ENCODE results near the gene HS6ST1. TPM values are rescaled to one million over a fixed set of nuclear protein-coding genes. Genes with fewer than 3 reads are reported as not detected.

Gene HS6ST1
- total and polyA plus RNA-seq, 2 of the 4 experiments (the other 2 are of a cell fraction): 29.9 to 36.9 TPM

- in situ Hi-C loops (cut with MboI; ENCODE audit: low sequenced_read_pairs) (no loop called here), intact Hi-C loops (cut with micrococcal nuclease) (no loop called here), dilution Hi-C loops (cut with HindIII; ENCODE audit: low sequenced_read_pairs, unreplicated experiment) (no loop called here)
- no peak overlapping the region for H3K23ac ChIP-seq (ENCODE audit: low read depth, low read length)
- peaks cover 55% of the 10 kb centered on the region for H3K36me3 ChIP-seq (ENCODE audit: control insufficient read depth, insufficient read depth, low read length)
- no peak overlapping the region for H4K5ac ChIP-seq (ENCODE audit: low read depth, low read length)
- peaks cover 39 to 97% of the 10 kb centered on the region in 2 experiments for H3K79me1 ChIP-seq (ENCODE audit: low read depth in 1 of 2, low read length in 2 of 2)
- no peak overlapping the region for H3K18ac ChIP-seq (ENCODE audit: low read depth, low read length)
- H2AFZ ChIP-seq (replicated peaks; ENCODE audit: low read length, poor library complexity): no peak overlapping the region
- H2AK5ac ChIP-seq (ENCODE audit: low read depth, low read length): no peak overlapping the region
- WGBS, 2 experiments (ENCODE audit: extremely low coverage in 2 of 2, insufficient read length in 1 of 2): 76% methylated on average over 7 of the region's 9 CpGs; no CpG with 5 or more reads in 1 of the 2 experiments
- no peaks in the 10 kb centered on the region for H3K27me3 ChIP-seq (ENCODE audit: control insufficient read depth, insufficient read depth, low read length)
- ChIA-PET CTCF (no interaction called here), POLR2A (ENCODE audit: unreplicated experiment) (no interaction called here)
- H2AK9ac ChIP-seq (replicated peaks; ENCODE audit: low read depth, low read length, poor library complexity): no peak overlapping the region
- no peak overlapping the region for H3K9ac ChIP-seq (ENCODE audit: low read depth, low read length)
- H3K27ac ChIP-seq (ENCODE audit: insufficient read depth, low read length): no peak overlapping the region
- no peak overlapping the region for H2BK5ac ChIP-seq (ENCODE audit: low read depth, low read length, poor library complexity, severe bottlenecking)
- H3K9me3 ChIP-seq (ENCODE audit: control insufficient read depth, insufficient read depth, low read length): no peaks in the 10 kb centered on the region
- no peak overlapping the region for H3K56ac ChIP-seq (ENCODE audit: extremely low read depth, insufficient read depth, low read length)
- H4K91ac ChIP-seq (ENCODE audit: insufficient read depth, low read depth, low read length): no peak overlapping the region
- H3K4me2 ChIP-seq (ENCODE audit: low read depth, low read length): no peak overlapping the region
- no peak overlapping the region for H3K4ac ChIP-seq (ENCODE audit: low read depth, low read length)
- no peak overlapping the region for H2BK120ac ChIP-seq (ENCODE audit: low read depth, low read length)
- TF ChIP-seq SMC3 (IDR thresholded peaks at IDR 0.05; ENCODE audit: low read depth, low read length): no peak
- TF ChIP-seq RAD21 (IDR thresholded peaks at IDR 0.05; ENCODE audit: low read length): no peak
- TF ChIP-seq, protein P1, sequence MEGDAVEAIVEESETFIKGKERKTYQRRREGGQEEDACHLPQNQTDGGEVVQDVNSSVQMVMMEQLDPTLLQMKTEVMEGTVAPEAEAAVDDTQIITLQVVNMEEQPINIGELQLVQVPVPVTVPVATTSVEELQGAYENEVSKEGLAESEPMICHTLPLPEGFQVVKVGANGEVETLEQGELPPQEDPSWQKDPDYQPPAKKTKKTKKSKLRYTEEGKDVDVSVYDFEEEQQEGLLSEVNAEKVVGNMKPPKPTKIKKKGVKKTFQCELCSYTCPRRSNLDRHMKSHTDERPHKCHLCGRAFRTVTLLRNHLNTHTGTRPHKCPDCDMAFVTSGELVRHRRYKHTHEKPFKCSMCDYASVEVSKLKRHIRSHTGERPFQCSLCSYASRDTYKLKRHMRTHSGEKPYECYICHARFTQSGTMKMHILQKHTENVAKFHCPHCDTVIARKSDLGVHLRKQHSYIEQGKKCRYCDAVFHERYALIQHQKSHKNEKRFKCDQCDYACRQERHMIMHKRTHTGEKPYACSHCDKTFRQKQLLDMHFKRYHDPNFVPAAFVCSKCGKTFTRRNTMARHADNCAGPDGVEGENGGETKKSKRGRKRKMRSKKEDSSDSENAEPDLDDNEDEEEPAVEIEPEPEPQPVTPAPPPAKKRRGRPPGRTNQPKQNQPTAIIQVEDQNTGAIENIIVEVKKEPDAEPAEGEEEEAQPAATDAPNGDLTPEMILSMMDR (conservative IDR thresholded peaks at IDR 0.05; ENCODE audit: low read depth, low read length): no peak
- no peak for TF ChIP-seq POLR2A (IDR thresholded peaks at IDR 0.05; ENCODE audit: low read depth, low read length)
- no peak for TF ChIP-seq MAFK (IDR thresholded peaks at IDR 0.05; ENCODE audit: low read depth, low read length)
- TF ChIP-seq RFX5 (IDR thresholded peaks at IDR 0.05; ENCODE audit: low read depth, low read length): no peak
- TF ChIP-seq, protein P2, sequence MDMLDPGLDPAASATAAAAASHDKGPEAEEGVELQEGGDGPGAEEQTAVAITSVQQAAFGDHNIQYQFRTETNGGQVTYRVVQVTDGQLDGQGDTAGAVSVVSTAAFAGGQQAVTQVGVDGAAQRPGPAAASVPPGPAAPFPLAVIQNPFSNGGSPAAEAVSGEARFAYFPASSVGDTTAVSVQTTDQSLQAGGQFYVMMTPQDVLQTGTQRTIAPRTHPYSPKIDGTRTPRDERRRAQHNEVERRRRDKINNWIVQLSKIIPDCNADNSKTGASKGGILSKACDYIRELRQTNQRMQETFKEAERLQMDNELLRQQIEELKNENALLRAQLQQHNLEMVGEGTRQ (IDR thresholded peaks at IDR 0.05; ENCODE audit: low read depth, low read length): no peak
- no TSS peak for BruUV-seq (replicated peaks)
- H4K8ac ChIP-seq (ENCODE audit: low read depth in 2 of 2, low read length in 2 of 2): no peak overlapping the region
- H3K14ac ChIP-seq (replicated peaks; ENCODE audit: low read depth, low read length): no peak overlapping the region
- no peak for ATAC-seq (ENCODE audit: low read depth)
- H4K20me1 ChIP-seq (ENCODE audit: insufficient read depth, low read length): peaks cover 100% of the 10 kb centered on the region
- H2BK20ac ChIP-seq (ENCODE audit: low read depth, low read length): no peak overlapping the region
- H2BK15ac ChIP-seq (ENCODE audit: low read depth, low read length): no peak overlapping the region
- peaks cover 27% of the 10 kb centered on the region for H3K4me1 ChIP-seq (ENCODE audit: control insufficient read depth, insufficient read depth, low read length)
- peaks cover 18% of the 10 kb centered on the region for H3K9me1 ChIP-seq (ENCODE audit: insufficient read depth, low read length)
- H3K4me3 ChIP-seq (ENCODE audit: insufficient read depth, low read depth, low read length): no peak overlapping the region
- no peak for DNase-seq
Measured at GRCh38 chr2:128288781-128289180, 29.9 kb downstream of the HS6ST1 start.

Measured in IMR-90 (cell line).